CD14-positive monocyte (primary cell): Measurements from ENCODE around the gene PPM1D. TPM values are rescaled to one million over a fixed set of nuclear protein-coding genes. Genes with fewer than 3 reads are reported as not detected.

ENCODE experiments used
- DNase-seq, 3 donors: peaks; one replicate each; pipeline ENCODE4 v3.0.0-alpha.2; 2011 to 2022
- H2AFZ ChIP-seq: 2 replicates; pipeline ENCODE4 v1.6.0; 2012; ENCODE audit warnings: mild to moderate bottlenecking, low read depth, low read length, inconsistent platforms; ENCODE audit not compliant: insufficient read depth, poor library complexity, severe bottlenecking
- H3K27ac ChIP-seq, 2 donors: 1 replicate in 1 of 2; 2 replicates in 1 of 2; pipeline ENCODE4 v1.5.1; 2012 to 2013; ENCODE audit warnings: low read length in 2 of 2, control low read depth in 1 of 2, inconsistent platforms in 1 of 2, low read depth in 1 of 2, mild to moderate bottlenecking in 1 of 2
- H3K27me3 ChIP-seq, 2 donors: one replicate each; pipeline versions ENCODE4 v1.6.0 to v1.6.1; 2011 to 2013; ENCODE audit warnings: low read length in 2 of 2; ENCODE audit not compliant: control insufficient read depth in 2 of 2, insufficient read depth in 2 of 2
- H3K36me3 ChIP-seq, 2 donors: replicated peaks in 1 of 2; 1 replicate in 1 of 2; 2 replicates in 1 of 2; pipeline versions ENCODE4 v1.5.1 to v1.6.1; 2012 to 2013; ENCODE audit warnings: low read length in 2 of 2, control low read depth in 1 of 2, inconsistent platforms in 1 of 2, mild to moderate bottlenecking in 1 of 2; ENCODE audit not compliant: insufficient read depth in 2 of 2, control insufficient read depth in 1 of 2
- H3K4me1 ChIP-seq, 2 donors: 1 replicate in 1 of 2; 2 replicates in 1 of 2; pipeline versions ENCODE4 v1.5.1 to v1.6.1; 2012 to 2013; ENCODE audit warnings: low read length in 2 of 2, control low read depth in 1 of 2, inconsistent platforms in 1 of 2, mild to moderate bottlenecking in 1 of 2, moderate library complexity in 1 of 2; ENCODE audit not compliant: insufficient read depth in 2 of 2, control insufficient read depth in 1 of 2
- H3K4me2 ChIP-seq: replicated peaks from 2 replicates; pipeline ENCODE3; 2012; ENCODE audit warnings: low read length, moderate library complexity, mild to moderate bottlenecking; ENCODE audit not compliant: poor library complexity, severe bottlenecking; ENCODE audit errors: extremely low read depth
- H3K4me3 ChIP-seq, 3 experiments: fragments of 200-600 bp in 1 of 3; sonication (generic) in 1 of 3; replicated peaks in 1 of 3; 1 replicate in 2 of 3; 2 replicates in 1 of 3; pipeline ENCODE4 v1.5.1; 2011 to 2013; ENCODE audit warnings: low read length in 3 of 3, mild to moderate bottlenecking in 3 of 3, control low read depth in 2 of 3, low read depth in 2 of 3, inconsistent platforms in 1 of 3, moderate library complexity in 1 of 3
- H3K79me2 ChIP-seq: 2 replicates; pipeline ENCODE4 v1.6.0; 2012; ENCODE audit warnings: mild to moderate bottlenecking, control low read depth, inconsistent platforms, low read length, moderate library complexity; ENCODE audit not compliant: insufficient read depth
- H3K9ac ChIP-seq: 2 replicates; pipeline ENCODE4 v1.6.0; 2017; ENCODE audit warnings: low read length, mild to moderate bottlenecking; ENCODE audit not compliant: insufficient read depth, poor library complexity, severe bottlenecking
- H3K9me3 ChIP-seq, 2 donors: replicated peaks in 1 of 2; 1 replicate in 1 of 2; 2 replicates in 1 of 2; pipeline versions ENCODE4 v1.5.1 to v1.6.1; 2012 to 2013; ENCODE audit warnings: low read length in 2 of 2, control low read depth in 1 of 2; ENCODE audit not compliant: control insufficient read depth in 1 of 2, insufficient read depth in 1 of 2
- H4K20me1 ChIP-seq: 2 replicates; pipeline ENCODE4 v1.6.0; 2012; ENCODE audit warnings: mild to moderate bottlenecking, low read length, control low read depth, moderate library complexity; ENCODE audit not compliant: insufficient read depth
- H3K27ac Mint-ChIP-seq, 7 donors: one replicate each; pipeline ENCODE4 v1.8.0; 2020; ENCODE audit warnings: mild to moderate bottlenecking in 7 of 7, mixed read lengths in 7 of 7, moderate library complexity in 6 of 7, inconsistent platforms in 2 of 7
- H3K27me3 Mint-ChIP-seq, 3 donors: one replicate each; pipeline ENCODE4 v1.8.0; 2021 to 2022; ENCODE audit warnings: low read depth in 3 of 3, mild to moderate bottlenecking in 3 of 3, mixed read lengths in 3 of 3, moderate library complexity in 3 of 3, inconsistent platforms in 1 of 3
- H3K36me3 Mint-ChIP-seq, 2 donors: one replicate each; pipeline ENCODE4 v1.8.0; 2020; ENCODE audit warnings: mixed read lengths in 2 of 2, inconsistent platforms in 1 of 2, mild to moderate bottlenecking in 1 of 2
- H3K4me1 Mint-ChIP-seq: one replicate; pipeline ENCODE4 v1.8.0; 2020; ENCODE audit warnings: mild to moderate bottlenecking, mixed read lengths
- H3K4me3 Mint-ChIP-seq, 2 donors: one replicate each; pipeline ENCODE4 v1.8.0; 2020; ENCODE audit warnings: mild to moderate bottlenecking in 2 of 2, mixed read lengths in 2 of 2, moderate library complexity in 1 of 2
- H3K9me3 Mint-ChIP-seq, 7 donors: one replicate each; pipeline ENCODE4 v1.8.0; 2020 to 2022; ENCODE audit warnings: mixed read lengths in 7 of 7, mild to moderate bottlenecking in 6 of 7, moderate library complexity in 6 of 7, inconsistent platforms in 2 of 7
- WGBS: methylation state at CpG from one replicate; pipeline ENCODE4 v1.1.5; 2013; ENCODE audit warnings: missing lambda C conversion rate; ENCODE audit not compliant: insufficient coverage; 5-methylcytosine and 5-hydroxymethylcytosine counted together
- intact Hi-C, 2 donors: fragments of 100-400 bp; cut with micrococcal nuclease; formaldehyde crosslinking; loops; one replicate each; pipeline versions ENCODE4 v1.15.0 to v1.15.1; 2023
- polyA plus RNA-seq, 3 donors: library from polyadenylated mRNA; depleted of rRNA in 1 of 3; unstranded in 2 of 3; stranded (reverse) in 1 of 3; fragments of 300-500 nt in 2 of 3; fragments of >200 nt in 1 of 3; fragmentation: Illumina TruSeq in 2 of 3; gene quantifications; 1 replicate in 2 of 3; 2 replicates in 1 of 3; pipeline ENCODE4 v1.2.3, GENCODE V29; 2012 to 2021
- TF ChIP-seq, protein P1 (sequence below): fragments of 200-600 bp; IDR thresholded peaks from one replicate; pipeline ENCODE4 v1.8.0; 2022; ENCODE audit warnings: antibody characterized with exemption, mild to moderate bottlenecking

The PPM1D gene
- polyA plus RNA-seq, 3 donors, result 4.7 to 7.3 (median 7.2) TPM

DNA sequence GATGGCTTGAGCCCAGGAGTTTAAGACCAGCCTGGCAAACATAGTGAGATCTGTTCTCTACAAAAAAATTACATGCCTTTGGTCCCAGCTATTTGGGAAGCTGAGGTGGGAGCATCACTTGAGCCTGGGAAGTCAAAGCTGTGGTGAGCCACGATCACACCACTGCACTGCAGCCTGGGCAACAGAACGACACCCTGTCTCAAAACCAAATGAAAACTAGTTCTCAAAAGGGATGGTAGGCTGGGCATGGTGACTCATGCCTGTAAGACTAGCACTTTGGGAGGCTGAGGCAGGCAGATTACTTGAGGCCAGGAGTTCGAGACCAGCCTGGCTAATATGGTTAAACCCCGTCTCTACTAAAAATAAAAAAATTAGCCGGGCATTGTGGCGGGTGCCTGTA lies 31.1 kb downstream of the PPM1D start:
- no peak overlapping the region for H3K4me3 Mint-ChIP-seq
- H3K27me3 Mint-ChIP-seq, result no peaks in the 10 kb centered on the region
- Histone ChIP-seq H3K4me1 (no peaks in the 10 kb centered on the region), H2AFZ (no peak overlapping the region), H3K79me2 (peaks cover 67% of the 10 kb centered on the region), H3K36me3 (peaks cover 44 to 76% of the 10 kb centered on the region in 2 donors), H3K9me3 (no peaks in the 10 kb centered on the region), H3K4me3 (no peak overlapping the region), H3K9ac (no peak overlapping the region), H3K4me2 (no peak overlapping the region), H3K27me3 (no peaks in the 10 kb centered on the region), H4K20me1 (peaks cover 92% of the 10 kb centered on the region), H3K27ac (no peak overlapping the region)
- no peaks in the 10 kb centered on the region for H3K4me1 Mint-ChIP-seq
- TF ChIP-seq, protein P1, sequence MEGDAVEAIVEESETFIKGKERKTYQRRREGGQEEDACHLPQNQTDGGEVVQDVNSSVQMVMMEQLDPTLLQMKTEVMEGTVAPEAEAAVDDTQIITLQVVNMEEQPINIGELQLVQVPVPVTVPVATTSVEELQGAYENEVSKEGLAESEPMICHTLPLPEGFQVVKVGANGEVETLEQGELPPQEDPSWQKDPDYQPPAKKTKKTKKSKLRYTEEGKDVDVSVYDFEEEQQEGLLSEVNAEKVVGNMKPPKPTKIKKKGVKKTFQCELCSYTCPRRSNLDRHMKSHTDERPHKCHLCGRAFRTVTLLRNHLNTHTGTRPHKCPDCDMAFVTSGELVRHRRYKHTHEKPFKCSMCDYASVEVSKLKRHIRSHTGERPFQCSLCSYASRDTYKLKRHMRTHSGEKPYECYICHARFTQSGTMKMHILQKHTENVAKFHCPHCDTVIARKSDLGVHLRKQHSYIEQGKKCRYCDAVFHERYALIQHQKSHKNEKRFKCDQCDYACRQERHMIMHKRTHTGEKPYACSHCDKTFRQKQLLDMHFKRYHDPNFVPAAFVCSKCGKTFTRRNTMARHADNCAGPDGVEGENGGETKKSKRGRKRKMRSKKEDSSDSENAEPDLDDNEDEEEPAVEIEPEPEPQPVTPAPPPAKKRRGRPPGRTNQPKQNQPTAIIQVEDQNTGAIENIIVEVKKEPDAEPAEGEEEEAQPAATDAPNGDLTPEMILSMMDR, result no peak
- peaks cover 37 to 75% of the 10 kb centered on the region in 2 donors for H3K36me3 Mint-ChIP-seq
- WGBS, result no CpG with 5 or more reads among the region's 6 CpGs
- intact Hi-C loops, result no loop called here
- DNase-seq, result no peak
- peak overlapping the region in 2 of 7 donors; percentile 11 to 60 for H3K27ac Mint-ChIP-seq
- peaks cover 0 to 1% (median 0%) of the 10 kb centered on the region in 7 donors for H3K9me3 Mint-ChIP-seq

DNA sequence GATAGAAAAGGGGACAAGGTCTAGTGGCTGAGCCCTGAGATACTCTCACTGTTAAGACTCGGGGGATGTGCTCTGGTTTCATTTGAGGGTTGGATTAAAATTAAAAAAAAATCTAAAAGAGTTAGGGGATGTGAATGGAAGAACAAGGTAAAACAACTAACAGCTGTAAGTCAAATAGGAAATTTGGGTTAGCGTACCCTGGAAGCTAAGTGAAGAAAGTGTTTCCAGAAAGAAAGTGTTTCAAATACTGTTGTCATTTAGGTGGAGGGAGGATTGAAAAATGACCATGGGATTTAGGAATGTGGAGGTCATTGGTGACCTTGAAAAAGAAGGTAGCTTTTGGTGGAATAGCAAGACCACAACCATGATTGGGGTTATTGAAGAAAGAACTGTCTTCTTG lies 37.7 kb downstream of the PPM1D start:
- H3K27me3 Mint-ChIP-seq, result no peaks in the 10 kb centered on the region
- 92% methylated on average over 2 of the region's 2 CpGs for WGBS

More for the DNA sequence above, 37.7 kb downstream of the PPM1D start:
- Histone ChIP-seq H2AFZ (no peak overlapping the region), H3K9ac (no peak overlapping the region), H3K27me3 (no peaks in the 10 kb centered on the region), H3K79me2 (peaks cover 56% of the 10 kb centered on the region), H3K27ac (no peak overlapping the region), H3K4me2 (no peak overlapping the region), H3K4me3 (no peak overlapping the region), H4K20me1 (peaks cover 89% of the 10 kb centered on the region), H3K9me3 (no peaks in the 10 kb centered on the region), H3K4me1 (no peaks in the 10 kb centered on the region), H3K36me3 (peaks cover 45 to 74% of the 10 kb centered on the region in 2 donors)
- H3K4me1 Mint-ChIP-seq, result no peaks in the 10 kb centered on the region
- no peak overlapping the region for H3K4me3 Mint-ChIP-seq
- peak overlapping the region in 2 of 7 donors; percentile 10 to 56 for H3K27ac Mint-ChIP-seq
- no peak for DNase-seq
- intact Hi-C loops, result no loop called here
- TF ChIP-seq, protein P1, result no peak
- peaks cover 51 to 81% of the 10 kb centered on the region in 2 donors for H3K36me3 Mint-ChIP-seq
- H3K9me3 Mint-ChIP-seq, result peaks cover 0 to 1% (median 0%) of the 10 kb centered on the region in 7 donors
